ENCODE data around the gene SF3A1.

DNA sequence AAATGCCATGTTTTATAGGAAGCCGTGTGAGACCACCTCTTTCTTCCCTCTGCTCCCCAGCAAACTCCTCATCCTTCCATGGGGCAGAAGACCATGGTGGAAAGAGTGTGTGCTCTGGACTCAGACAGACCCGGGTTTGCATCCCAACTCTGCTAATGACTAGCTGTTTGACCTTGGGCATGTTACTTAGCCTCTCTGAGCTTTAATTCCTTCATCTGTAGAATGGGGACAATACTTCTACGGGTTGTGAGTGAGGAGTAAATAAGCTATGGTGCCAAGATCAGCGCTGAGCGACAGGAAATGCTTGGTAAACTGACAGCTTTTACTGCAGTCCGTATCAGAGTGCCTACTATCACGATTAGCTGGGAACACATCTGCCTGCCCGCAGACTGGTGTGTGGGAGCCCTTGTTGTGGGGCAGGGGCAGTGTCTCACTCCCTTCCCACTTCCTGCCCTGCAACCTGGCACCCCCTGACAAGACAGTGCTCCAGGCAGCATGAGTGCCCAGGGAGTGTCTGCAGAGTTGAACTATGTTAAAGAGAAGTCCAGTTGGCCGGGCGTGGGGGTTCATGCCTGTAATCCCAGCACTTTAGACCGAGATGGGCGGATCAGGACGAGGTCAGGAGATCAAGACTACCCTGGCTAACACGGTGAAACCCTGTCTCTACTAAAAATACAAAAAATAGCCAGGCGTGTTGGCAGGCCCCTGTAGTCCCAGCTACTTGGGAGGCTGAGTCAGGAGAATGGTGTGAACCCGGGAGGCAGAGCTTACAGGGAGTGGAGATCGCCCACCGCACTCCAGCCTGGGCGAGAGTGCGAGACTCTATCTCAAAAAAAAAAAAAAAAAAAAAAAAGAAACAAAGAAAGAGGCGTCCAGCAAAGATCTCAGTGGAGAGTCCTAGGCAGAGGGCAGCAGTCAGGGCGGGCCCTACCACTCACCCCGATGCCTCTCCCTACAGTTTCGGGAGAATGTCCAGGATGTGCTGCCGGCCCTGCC is 42.3 kb upstream of the SF3A1 start:
- TF ChIP-seq CTCF (IDR thresholded peaks at IDR 0.05; ENCODE audit: insufficient read depth, low read depth, low read length): no peak
- no peak for TF ChIP-seq EZH2 (IDR thresholded peaks at IDR 0.05; ENCODE audit: insufficient read depth, low read length)

Data from astrocyte (in vitro differentiated cells and primary cell).